ENCODE data around the gene ORM2.

- TF ChIP-seq CTCF (IDR thresholded peaks at IDR 0.05) (no peak), EP300 (IDR thresholded peaks at IDR 0.05) (no peak)
Observed at GRCh38 chr9:114312513-114312875, 17.2 kb upstream of the ORM2 start.

Data from stomach (tissue), 4 donors.